HepG2 (cell line): Measurements from ENCODE around the gene CISD1. TPM values are rescaled to one million over a fixed set of nuclear protein-coding genes. Genes with fewer than 3 reads are reported as not detected.

Source experiments
- CREB1 ChIP-seq, 2 experiments: fragments of 450-650 bp in 1 of 2; IDR thresholded peaks; 2 replicates each; pipeline ENCODE4 v1.6.1; 2016 to 2017; ENCODE audit warnings: control low read depth in 1 of 2, mild to moderate bottlenecking in 1 of 2, missing compliant biosample characterization in 1 of 2, missing genetic modification characterization in 1 of 2
- CREM ChIP-seq, 2 experiments: sonication (generic) in 1 of 2; formaldehyde crosslinking in 1 of 2; IDR thresholded peaks; 2 replicates each; pipeline versions ENCODE4 v1.4.0 to v1.6.1; 2016 to 2020; ENCODE audit warnings: antibody characterized with exemption in 1 of 2, mild to moderate bottlenecking in 1 of 2, missing genetic modification reagents in 1 of 2
- EP300 ChIP-seq, 3 experiments: sonication (generic) in 1 of 3; formaldehyde crosslinking in 1 of 3; IDR thresholded peaks; 2 replicates each; pipeline versions ENCODE4 v1.5.1 to v1.6.1; 2011 to 2020; ENCODE audit warnings: low read depth in 2 of 3, low read length in 2 of 3, borderline replicate concordance in 1 of 3, improper control_type of control experiment in 1 of 3, mild to moderate bottlenecking in 1 of 3, missing genetic modification reagents in 1 of 3, moderate library complexity in 1 of 3
- GATAD2A ChIP-seq: IDR thresholded peaks from 2 replicates; pipeline ENCODE4 v1.6.1; 2016
- HOMEZ ChIP-seq: IDR thresholded peaks from 2 replicates; pipeline ENCODE4 v1.6.1; 2016; ENCODE audit warnings: low read depth
- IRF9 ChIP-seq: sonication (generic); formaldehyde crosslinking; IDR thresholded peaks from 2 replicates; pipeline ENCODE4 v1.8.0; 2022; ENCODE audit warnings: missing genetic modification reagents, mild to moderate bottlenecking, borderline replicate concordance
- JUN ChIP-seq: sonication (generic); formaldehyde crosslinking; IDR thresholded peaks from 2 replicates; pipeline ENCODE4 v1.4.0; 2020; ENCODE audit warnings: mild to moderate bottlenecking, missing genetic modification reagents
- MAFK ChIP-seq, 2 experiments: IDR thresholded peaks in 1 of 2; conservative IDR thresholded peaks in 1 of 2; 2 replicates each; pipeline ENCODE4 v1.6.1; 2011; ENCODE audit warnings: improper control_type of control experiment in 2 of 2, low read length in 2 of 2
- MEF2D ChIP-seq: sonication (generic); formaldehyde crosslinking; IDR thresholded peaks from 2 replicates; pipeline ENCODE4 v1.5.1; 2020; ENCODE audit warnings: mild to moderate bottlenecking, missing genetic modification reagents
- MTA3 ChIP-seq: sonication (generic); formaldehyde crosslinking; IDR thresholded peaks from 2 replicates; pipeline ENCODE4 v1.4.0; 2020; ENCODE audit warnings: missing genetic modification reagents
- NFIC ChIP-seq: IDR thresholded peaks from 2 replicates; pipeline ENCODE4 v1.6.1; 2012; ENCODE audit warnings: mild to moderate bottlenecking, low read length, inconsistent platforms
- NR2F6 ChIP-seq, 2 experiments: IDR thresholded peaks; 2 replicates each; pipeline ENCODE4 v1.6.1; 2016; ENCODE audit warnings: antibody characterized with exemption in 1 of 2, mild to moderate bottlenecking in 1 of 2
- PRDM15 ChIP-seq: sonication (generic); formaldehyde crosslinking; IDR thresholded peaks from 2 replicates; pipeline ENCODE4 v1.4.0; 2020; ENCODE audit warnings: missing genetic modification reagents
- RARA ChIP-seq: IDR thresholded peaks from 2 replicates; pipeline ENCODE4 v1.6.1; 2016; ENCODE audit warnings: missing genetic modification reagents, missing compliant biosample characterization
- RFX3 ChIP-seq: IDR thresholded peaks from 2 replicates; pipeline ENCODE4 v1.6.1; 2016; ENCODE audit warnings: missing biosample characterization, missing genetic modification reagents
- TCF7 ChIP-seq: sonication (generic); IDR thresholded peaks from 2 replicates; pipeline ENCODE4 v1.6.1; 2016; ENCODE audit warnings: antibody characterized with exemption, low read depth
- ZNF513 ChIP-seq: sonication (generic); formaldehyde crosslinking; conservative IDR thresholded peaks from 2 replicates; pipeline ENCODE4 v1.5.0; 2020; ENCODE audit warnings: missing genetic modification reagents
- ZNF552 ChIP-seq: sonication (generic); formaldehyde crosslinking; IDR thresholded peaks from 2 replicates; pipeline ENCODE4 v1.9.0; 2022; ENCODE audit warnings: missing genetic modification reagents, mild to moderate bottlenecking, borderline replicate concordance
- ZNF598 ChIP-seq: sonication (generic); formaldehyde crosslinking; IDR thresholded peaks from 2 replicates; pipeline ENCODE4 v1.5.1; 2020; ENCODE audit warnings: mild to moderate bottlenecking, missing genetic modification reagents, borderline replicate concordance
- ZNF652 ChIP-seq: IDR thresholded peaks from 2 replicates; pipeline ENCODE4 v1.6.1; 2016; ENCODE audit warnings: low read depth, borderline replicate concordance
- ZSCAN12 ChIP-seq: sonication (generic); formaldehyde crosslinking; IDR thresholded peaks from 2 replicates; pipeline ENCODE4 v1.9.0; 2021; ENCODE audit warnings: mild to moderate bottlenecking, missing genetic modification reagents
- polyA plus RNA-seq, 8 experiments: library from polyadenylated mRNA; depleted of rRNA in 3 of 8; stranded (reverse) in 7 of 8; unstranded in 1 of 8; fragments of >200 nt; fragmentation: Illumina TruSeq in 4 of 8; extraction: Trizol in 4 of 8; gene quantifications; 2 replicates each; pipeline versions ENCODE4 v1.2.1 to v1.2.3, GENCODE V29; 2011 to 2016; ENCODE audit warnings: low read depth in 4 of 8, missing spikeins in 1 of 8, mixed read lengths in 1 of 8; ENCODE audit not compliant: insufficient read depth in 1 of 8
- total RNA-seq, 5 experiments: library from RNA; depleted of rRNA; stranded (reverse); fragments of >200 nt; fragmentation: Illumina TruSeq; extraction: Trizol; gene quantifications; 2 replicates each; pipeline ENCODE4 v1.2.3, GENCODE V29; 2016; ENCODE audit warnings: low read depth in 1 of 5

Gene CISD1
- total and polyA plus RNA-seq, 2 of the 13 experiments (the other 11 are each of a cell fraction or from before 2014, with no cell fraction given), result 63.4 to 78.9 TPM

- peak; percentile 63; the same call in 1 of the 2 replicates for TF ChIP-seq JUN (CRISPR knock-in tag)
- TF ChIP-seq MEF2D (CRISPR knock-in tag), result no peak
- peak; percentile 56 for TF ChIP-seq TCF7
- TF ChIP-seq NFIC, result peak; percentile 35; the same call in 1 of the 2 replicates
- TF ChIP-seq ZSCAN12 (CRISPR knock-in tag), result no peak
- TF ChIP-seq CREM (IDR thresholded peaks at IDR 0.05), result peak; percentile 41; the same call in 1 of the 2 replicates
- TF ChIP-seq CREM (CRISPR knock-in tag; IDR thresholded peaks at IDR 0.05), result no peak
- TF ChIP-seq GATAD2A (CRISPR knock-in tag), result peak; percentile 61
- TF ChIP-seq EP300 (IDR thresholded peaks at IDR 0.05; ENCODE audit: low read depth in 2 of 2, low read length in 2 of 2), result peak in 1 of 2 experiments; percentile 57; a peak in 2 of 4 replicates
- TF ChIP-seq EP300 (CRISPR knock-in tag; IDR thresholded peaks at IDR 0.05; ENCODE audit: borderline replicate concordance), result peak; percentile 64; the same call in 1 of the 2 replicates
- no peak for TF ChIP-seq ZNF598 (CRISPR knock-in tag)
- peak; percentile 67; the same call in 1 of the 2 replicates for TF ChIP-seq HOMEZ (CRISPR knock-in tag)
- no peak for TF ChIP-seq ZNF652 (CRISPR knock-in tag)
- no peak for TF ChIP-seq RFX3 (CRISPR knock-in tag)
- no peak for TF ChIP-seq NR2F6 (IDR thresholded peaks at IDR 0.05)
- TF ChIP-seq NR2F6 (CRISPR knock-in tag; IDR thresholded peaks at IDR 0.05), result peak; percentile 31; the same call in 1 of the 2 replicates
- TF ChIP-seq MTA3, result no peak
- TF ChIP-seq ZNF552 (CRISPR knock-in tag), result no peak
- no peak for TF ChIP-seq MAFK (conservative IDR thresholded peaks at IDR 0.05 in 1 of 2, IDR thresholded peaks at IDR 0.05 in 1 of 2; ENCODE audit: low read length in 2 of 2)
- no peak for TF ChIP-seq ZNF513
- 0 out of 2 replicates have a peak, but pooled peaks have one; percentile 7 for TF ChIP-seq CREB1 (IDR thresholded peaks at IDR 0.05)
- no peak for TF ChIP-seq CREB1 (CRISPR knock-in tag; IDR thresholded peaks at IDR 0.05)
- peak; percentile 70 for TF ChIP-seq RARA (CRISPR knock-in tag)
- TF ChIP-seq PRDM15, result no peak
- TF ChIP-seq IRF9 (CRISPR knock-in tag), result no peak
These were observed 31.7 kb upstream of the CISD1 start (continued) for GRCh38 chr10:58237014-58237834.
